Testis (tissue), 2 donors: ENCODE results near the gene RTP4.

Source experiments
- POLR2A ChIP-seq: fragments of 450-650 bp; IDR thresholded peaks from one replicate; pipeline ENCODE4 v1.6.1; 2017; ENCODE audit warnings: antibody characterized with exemption, mild to moderate bottlenecking, moderate library complexity
- TF ChIP-seq, protein P1 (sequence below), 3 experiments: fragments of 450-650 bp in 2 of 3; fragments of 200-600 bp in 1 of 3; sonication (generic) in 1 of 3; IDR thresholded peaks; one replicate each; pipeline ENCODE4 v1.5.1; 2016 to 2019; ENCODE audit warnings: antibody characterized with exemption in 3 of 3, mild to moderate bottlenecking in 2 of 3, moderate library complexity in 1 of 3

DNA sequence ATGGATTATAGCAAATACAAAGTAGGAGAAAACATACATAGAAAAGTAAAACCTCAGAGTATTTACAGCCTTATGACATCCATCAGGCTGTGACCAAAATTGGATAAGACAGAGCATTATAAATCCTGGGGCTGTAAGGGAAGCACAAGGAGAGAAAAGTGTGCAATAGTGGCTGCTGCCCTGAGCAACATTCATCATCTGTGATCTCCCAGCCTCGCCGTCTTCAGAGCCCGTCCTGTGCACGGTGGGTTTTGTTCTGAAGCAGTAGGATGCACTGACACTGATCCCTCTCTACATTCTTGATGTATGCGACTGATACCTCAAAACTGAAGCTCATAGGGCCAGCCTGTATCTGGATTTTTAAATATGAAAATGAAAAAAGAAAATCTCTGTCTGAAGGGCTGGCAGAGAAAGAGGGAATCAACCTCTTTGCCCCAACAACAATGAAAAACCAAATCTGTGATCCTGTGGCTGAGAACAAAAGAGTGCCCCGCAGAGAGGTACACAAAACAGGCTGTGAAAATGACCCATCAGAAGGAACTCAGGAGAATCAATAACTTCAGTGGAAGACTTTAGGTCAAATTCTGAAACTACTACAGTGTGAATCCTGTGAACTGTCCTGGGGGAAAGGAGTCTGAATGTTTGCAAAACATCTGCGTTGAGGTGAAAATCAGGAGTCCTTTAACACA is 8.2 kb upstream of the RTP4 start:
- TF ChIP-seq POLR2A, result no peak
- TF ChIP-seq, protein P1, sequence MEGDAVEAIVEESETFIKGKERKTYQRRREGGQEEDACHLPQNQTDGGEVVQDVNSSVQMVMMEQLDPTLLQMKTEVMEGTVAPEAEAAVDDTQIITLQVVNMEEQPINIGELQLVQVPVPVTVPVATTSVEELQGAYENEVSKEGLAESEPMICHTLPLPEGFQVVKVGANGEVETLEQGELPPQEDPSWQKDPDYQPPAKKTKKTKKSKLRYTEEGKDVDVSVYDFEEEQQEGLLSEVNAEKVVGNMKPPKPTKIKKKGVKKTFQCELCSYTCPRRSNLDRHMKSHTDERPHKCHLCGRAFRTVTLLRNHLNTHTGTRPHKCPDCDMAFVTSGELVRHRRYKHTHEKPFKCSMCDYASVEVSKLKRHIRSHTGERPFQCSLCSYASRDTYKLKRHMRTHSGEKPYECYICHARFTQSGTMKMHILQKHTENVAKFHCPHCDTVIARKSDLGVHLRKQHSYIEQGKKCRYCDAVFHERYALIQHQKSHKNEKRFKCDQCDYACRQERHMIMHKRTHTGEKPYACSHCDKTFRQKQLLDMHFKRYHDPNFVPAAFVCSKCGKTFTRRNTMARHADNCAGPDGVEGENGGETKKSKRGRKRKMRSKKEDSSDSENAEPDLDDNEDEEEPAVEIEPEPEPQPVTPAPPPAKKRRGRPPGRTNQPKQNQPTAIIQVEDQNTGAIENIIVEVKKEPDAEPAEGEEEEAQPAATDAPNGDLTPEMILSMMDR (IDR thresholded peaks at IDR 0.05), result no peak
